ENCODE measurements around the gene NMUR1. TPM values are rescaled to one million over a fixed set of nuclear protein-coding genes. Genes with fewer than 3 reads are reported as not detected.

NMUR1 gene
- total RNA-seq, 2 experiments from 2014 or later = not detected

- H3K4me1 ChIP-seq (ENCODE audit: insufficient read depth, low read length, poor library complexity, severe bottlenecking) = no peaks in the 10 kb centered on the region
- BruUV-seq (replicated peaks) = no TSS peak
- ChIA-PET CTCF (ENCODE audit: unreplicated experiment) (no interaction called here), POLR2A (interaction anchor here (1.1 kb wide), 1 partner anchor 112 kb away, joined by 4 read pairs; the partner anchor contains the start of gene NCL)
- intact Hi-C loops (cut with micrococcal nuclease; ENCODE audit: unreplicated experiment) = no loop called here
- no peak overlapping the region for H3K27ac ChIP-seq (ENCODE audit: low read depth, low read length, poor library complexity, severe bottlenecking)
- no peak for TF ChIP-seq EZH2phosphoT487 (IDR thresholded peaks at IDR 0.05; ENCODE audit: borderline replicate concordance, low read depth, low read length)
- TF ChIP-seq, protein P1, sequence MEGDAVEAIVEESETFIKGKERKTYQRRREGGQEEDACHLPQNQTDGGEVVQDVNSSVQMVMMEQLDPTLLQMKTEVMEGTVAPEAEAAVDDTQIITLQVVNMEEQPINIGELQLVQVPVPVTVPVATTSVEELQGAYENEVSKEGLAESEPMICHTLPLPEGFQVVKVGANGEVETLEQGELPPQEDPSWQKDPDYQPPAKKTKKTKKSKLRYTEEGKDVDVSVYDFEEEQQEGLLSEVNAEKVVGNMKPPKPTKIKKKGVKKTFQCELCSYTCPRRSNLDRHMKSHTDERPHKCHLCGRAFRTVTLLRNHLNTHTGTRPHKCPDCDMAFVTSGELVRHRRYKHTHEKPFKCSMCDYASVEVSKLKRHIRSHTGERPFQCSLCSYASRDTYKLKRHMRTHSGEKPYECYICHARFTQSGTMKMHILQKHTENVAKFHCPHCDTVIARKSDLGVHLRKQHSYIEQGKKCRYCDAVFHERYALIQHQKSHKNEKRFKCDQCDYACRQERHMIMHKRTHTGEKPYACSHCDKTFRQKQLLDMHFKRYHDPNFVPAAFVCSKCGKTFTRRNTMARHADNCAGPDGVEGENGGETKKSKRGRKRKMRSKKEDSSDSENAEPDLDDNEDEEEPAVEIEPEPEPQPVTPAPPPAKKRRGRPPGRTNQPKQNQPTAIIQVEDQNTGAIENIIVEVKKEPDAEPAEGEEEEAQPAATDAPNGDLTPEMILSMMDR (conservative IDR thresholded peaks at IDR 0.05; ENCODE audit: low read length) = no peak
- no peaks in the 10 kb centered on the region for H3K9me3 ChIP-seq (ENCODE audit: low read length)
- no peak overlapping the region for H3K4me2 ChIP-seq (ENCODE audit: low read length)
- H2AFZ ChIP-seq (ENCODE audit: low read length) = no peak overlapping the region
- H3K9me2 ChIP-seq (ENCODE audit: insufficient read depth, low read length) = no peaks in the 10 kb centered on the region
- no peaks in the 10 kb centered on the region for H3K79me2 ChIP-seq (ENCODE audit: insufficient read depth, low read depth, low read length)
- no peaks in the 10 kb centered on the region for H3K36me3 ChIP-seq (ENCODE audit: insufficient read depth, low read length)
- DNase-seq (ENCODE audit: low spot score) = no peak
- no peaks in the 10 kb centered on the region for H4K20me1 ChIP-seq (ENCODE audit: insufficient read depth, low read length)
- no peak overlapping the region for H3K4me3 ChIP-seq (ENCODE audit: low read depth, low read length, poor library complexity, severe bottlenecking)
Measured at GRCh38 chr2:231576465-231576864, 46.2 kb upstream of the NMUR1 start.

DNA sequence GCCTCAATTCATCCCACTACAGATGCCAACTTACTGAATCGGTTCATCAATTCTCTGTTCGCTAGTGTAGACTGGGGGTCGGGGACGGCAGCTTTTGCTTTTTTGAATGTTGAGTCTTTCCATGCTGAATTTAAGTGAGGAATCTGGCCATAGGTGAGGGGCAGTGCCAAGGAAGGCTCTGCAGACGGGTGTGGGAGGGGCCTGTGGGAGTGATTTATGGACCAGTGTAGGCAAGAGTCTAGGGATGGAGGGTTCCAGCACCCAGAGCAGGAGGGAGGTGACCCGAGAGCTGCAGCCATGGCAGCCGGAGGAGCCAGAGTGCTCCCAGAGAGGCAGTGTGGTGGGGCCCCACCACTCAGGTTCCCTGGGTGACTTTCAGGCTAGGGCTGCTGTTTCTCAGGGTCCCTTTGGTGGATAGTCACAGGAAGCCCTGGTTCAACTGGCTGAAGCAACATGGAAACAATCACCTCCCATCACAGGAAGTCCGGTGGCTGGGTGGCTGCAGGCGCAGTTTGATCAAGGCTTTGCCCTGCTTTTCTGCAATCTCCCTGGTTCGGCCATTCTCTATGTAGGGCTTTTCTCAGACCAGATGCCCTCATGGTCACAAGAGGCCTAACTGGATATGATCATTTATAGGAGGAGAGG, 45.5 kb upstream of the NMUR1 start:
- BruUV-seq (replicated peaks) = no TSS peak
- TF ChIP-seq, protein P1 (conservative IDR thresholded peaks at IDR 0.05; ENCODE audit: low read length) = no peak
- TF ChIP-seq EZH2phosphoT487 (IDR thresholded peaks at IDR 0.05; ENCODE audit: borderline replicate concordance, low read depth, low read length) = no peak
- Histone ChIP-seq H2AFZ (ENCODE audit: low read length) (no peak overlapping the region), H3K4me1 (ENCODE audit: insufficient read depth, low read length, poor library complexity, severe bottlenecking) (no peaks in the 10 kb centered on the region), H3K27ac (ENCODE audit: low read depth, low read length, poor library complexity, severe bottlenecking) (no peak overlapping the region), H3K9me2 (ENCODE audit: insufficient read depth, low read length) (no peaks in the 10 kb centered on the region), H3K9me3 (ENCODE audit: low read length) (no peaks in the 10 kb centered on the region), H3K36me3 (ENCODE audit: insufficient read depth, low read length) (no peaks in the 10 kb centered on the region), H3K79me2 (ENCODE audit: insufficient read depth, low read depth, low read length) (no peaks in the 10 kb centered on the region), H3K4me2 (ENCODE audit: low read length) (no peak overlapping the region), H3K4me3 (ENCODE audit: low read depth, low read length, poor library complexity, severe bottlenecking) (no peak overlapping the region), H4K20me1 (ENCODE audit: insufficient read depth, low read length) (no peaks in the 10 kb centered on the region)
- intact Hi-C loops (cut with micrococcal nuclease; ENCODE audit: unreplicated experiment) = no loop called here
- CTCF ChIA-PET (ENCODE audit: unreplicated experiment) = interaction anchor here (0.7 kb wide), 1 partner anchor 145 kb away, joined by 3 read pairs; no protein-coding TSS in a partner anchor
- DNase-seq (ENCODE audit: low spot score) = no peak
- POLR2A ChIA-PET = interaction anchor here (1.1 kb wide), 1 partner anchor 112 kb away, joined by 4 read pairs; the partner anchor contains the start of gene NCL
